Naive thymus-derived CD4-positive, alpha-beta T cell (primary cell): Measurements from ENCODE around the gene HTR3B. TPM values are rescaled to one million over a fixed set of nuclear protein-coding genes. Genes with fewer than 3 reads are reported as not detected.
"Not testable (repeated sequence)": the region's sequence is repeated elsewhere in the genome, so short reads cannot be mapped to it uniquely, and the experiment has no call there.

Experiments used
- ATAC-seq: fragments of 150-1000 bp; cut with Tn5 transposase; 2 replicates; pipeline ENCODE4 v1.10.0; 2021; ENCODE audit warnings: mild to moderate bottlenecking, moderate library complexity
- CTCF ChIA-PET: fragments of 350-600 bp; sonication (Branson Sonifier 250); formaldehyde crosslinking; loops from one replicate; lab custom pipeline; 2021; ENCODE audit warnings: antibody characterized with exemption; lab: Charles Lee
- POLR2A ChIA-PET: fragments of 350-600 bp; sonication (Branson Sonifier 250); formaldehyde crosslinking; loops from one replicate; lab custom pipeline; 2021; ENCODE audit warnings: antibody characterized with exemption, inconsistent platforms; lab: Charles Lee
- DNase-seq, 9 donors: peaks; one replicate each; pipeline versions ENCODE4 v3.0.0 to v3.0.0-alpha.2; 2020 to 2022; ENCODE audit warnings: mixed read lengths in 1 of 9
- H3K27ac ChIP-seq: one replicate; pipeline ENCODE4 v1.7.0; 2013; ENCODE audit warnings: mild to moderate bottlenecking, low read depth, low read length, moderate library complexity
- H3K27me3 ChIP-seq, 2 donors: one replicate each; pipeline ENCODE4 v1.7.0; 2013; ENCODE audit warnings: low read length in 2 of 2, mild to moderate bottlenecking in 2 of 2, moderate library complexity in 2 of 2; ENCODE audit not compliant: control insufficient read depth in 2 of 2, insufficient read depth in 2 of 2
- H3K36me3 ChIP-seq, 3 experiments: 1 replicate in 2 of 3; 2 replicates in 1 of 3; pipeline ENCODE4 v1.7.0; 2013; ENCODE audit warnings: low read length in 3 of 3, mild to moderate bottlenecking in 3 of 3, moderate library complexity in 1 of 3; ENCODE audit not compliant: insufficient read depth in 3 of 3, control insufficient read depth in 2 of 3
- H3K4me1 ChIP-seq, 2 donors: one replicate each; pipeline ENCODE4 v1.7.0; 2013; ENCODE audit warnings: low read length in 2 of 2, mild to moderate bottlenecking in 2 of 2, moderate library complexity in 1 of 2; ENCODE audit not compliant: control insufficient read depth in 2 of 2, insufficient read depth in 2 of 2
- H3K4me3 ChIP-seq: 2 replicates; pipeline ENCODE4 v1.7.0; 2013; ENCODE audit warnings: mild to moderate bottlenecking, low read length
- H3K9me3 ChIP-seq, 3 experiments: 1 replicate in 2 of 3; 2 replicates in 1 of 3; pipeline ENCODE4 v1.7.0; 2013; ENCODE audit warnings: low read length in 3 of 3; ENCODE audit not compliant: control insufficient read depth in 2 of 3
- H3K27ac Mint-ChIP-seq, 9 donors: one replicate each; pipeline ENCODE4 v1.8.0; 2020 to 2022; ENCODE audit warnings: mixed read lengths in 9 of 9, mild to moderate bottlenecking in 8 of 9, moderate library complexity in 5 of 9, inconsistent platforms in 2 of 9
- H3K27me3 Mint-ChIP-seq, 5 donors: one replicate each; pipeline ENCODE4 v1.8.0; 2021 to 2022; ENCODE audit warnings: mixed read lengths in 5 of 5, mild to moderate bottlenecking in 1 of 5
- H3K36me3 Mint-ChIP-seq, 5 donors: one replicate each; pipeline ENCODE4 v1.8.0; 2020 to 2022; ENCODE audit warnings: mixed read lengths in 5 of 5, mild to moderate bottlenecking in 3 of 5, inconsistent platforms in 1 of 5
- H3K4me1 Mint-ChIP-seq, 7 donors: one replicate each; pipeline ENCODE4 v1.8.0; 2020 to 2022; ENCODE audit warnings: mixed read lengths in 7 of 7, mild to moderate bottlenecking in 3 of 7, inconsistent platforms in 1 of 7
- H3K4me3 Mint-ChIP-seq, 10 donors: one replicate each; pipeline ENCODE4 v1.8.0; 2020 to 2022; ENCODE audit warnings: mild to moderate bottlenecking in 10 of 10, mixed read lengths in 10 of 10, moderate library complexity in 6 of 10, inconsistent platforms in 2 of 10
- H3K9me3 Mint-ChIP-seq, 11 donors: one replicate each; pipeline ENCODE4 v1.8.0; 2020 to 2022; ENCODE audit warnings: mixed read lengths in 11 of 11, mild to moderate bottlenecking in 4 of 11, inconsistent platforms in 1 of 11, moderate library complexity in 1 of 11
- intact Hi-C, 2 donors: fragments of 100-400 bp; cut with micrococcal nuclease; formaldehyde crosslinking; loops; one replicate each; pipeline ENCODE4 v1.15.1; 2023
- polyA plus RNA-seq, 2 donors: library from polyadenylated mRNA; unstranded; fragments of 300-500 nt; fragmentation: Illumina TruSeq; gene quantifications; one replicate each; pipeline ENCODE4 v1.2.3, GENCODE V29; 2021
- total RNA-seq, 6 experiments: library from RNA in 5 of 6; stranded (reverse) in 5 of 6; gene quantifications; 1 replicate in 5 of 6; 2 replicates in 1 of 6; pipeline ENCODE4 v1.2.3 and lab custom pipeline; 2021 to 2026

HTR3B gene
- total and polyA plus RNA-seq, 7 experiments from 2014 or later = not detected

- Mint-ChIP-seq H3K9me3 (peaks cover 0 to 4% (median 0%) of the 10 kb centered on the region in 11 donors), H3K27me3 (peaks cover 6 to 34% (median 22%) of the 10 kb centered on the region in 5 donors), H3K36me3 (no peaks in the 10 kb centered on the region), H3K27ac (no peak overlapping the region), H3K4me3 (no peak overlapping the region), H3K4me1 (peaks cover 0 to 4% (median 0%) of the 10 kb centered on the region in 7 donors)
- H3K4me3 ChIP-seq = no peak overlapping the region
- H3K36me3 ChIP-seq = no peaks in the 10 kb centered on the region
- DNase-seq = no peak
- intact Hi-C loops = no loop called here
- no peak for ATAC-seq
- H3K4me1 ChIP-seq = no peaks in the 10 kb centered on the region
- ChIA-PET POLR2A (no interaction called here), CTCF (no interaction called here)
- H3K27me3 ChIP-seq = no peaks in the 10 kb centered on the region
- H3K9me3 ChIP-seq = no peaks in the 10 kb centered on the region
- no peak overlapping the region for H3K27ac ChIP-seq
Observed at GRCh38 chr11:113932788-113933187, 28.2 kb downstream of the HTR3B start.

GRCh38 chr11:113934193-113934592 is 29.6 kb downstream of the HTR3B start:
- ATAC-seq, H3K4me1 ChIP-seq, H3K36me3 Mint-ChIP-seq, H3K4me3 Mint-ChIP-seq, intact Hi-C loops, H3K9me3 ChIP-seq, H3K9me3 Mint-ChIP-seq, H3K27ac Mint-ChIP-seq, DNase-seq, H3K27me3 ChIP-seq, H3K4me1 Mint-ChIP-seq, H3K4me3 ChIP-seq, POLR2A ChIA-PET, H3K27ac ChIP-seq, H3K36me3 ChIP-seq: not testable (repeated sequence)
- CTCF ChIA-PET = interaction anchor here (1.0 kb wide), 1 partner anchor 141 kb away, joined by 3 read pairs; no protein-coding TSS in a partner anchor
- H3K27me3 Mint-ChIP-seq = peaks cover 6 to 26% (median 15%) of the 10 kb centered on the region in 5 donors

GRCh38 chr11:113934761-113935160 is 30.2 kb downstream of the HTR3B start:
- H3K9me3 Mint-ChIP-seq = peaks cover 0 to 2% (median 0%) of the 10 kb centered on the region in 11 donors
- peaks cover 6 to 26% (median 14%) of the 10 kb centered on the region in 5 donors for H3K27me3 Mint-ChIP-seq
- H3K4me1 Mint-ChIP-seq = peaks cover 0 to 2% (median 0%) of the 10 kb centered on the region in 7 donors
- Histone ChIP-seq H3K4me3 (no peak overlapping the region), H3K36me3 (no peaks in the 10 kb centered on the region), H3K27ac (no peak overlapping the region), H3K4me1 (no peaks in the 10 kb centered on the region), H3K9me3 (no peaks in the 10 kb centered on the region), H3K27me3 (no peaks in the 10 kb centered on the region)
- DNase-seq (no peak), ATAC-seq (no peak)
- ChIA-PET POLR2A (no interaction called here), CTCF (interaction anchor here (1.0 kb wide), 1 partner anchor 142 kb away, joined by 3 read pairs; no protein-coding TSS in a partner anchor)
- no peak overlapping the region for H3K27ac Mint-ChIP-seq
- H3K36me3 Mint-ChIP-seq = no peaks in the 10 kb centered on the region
- intact Hi-C loops = no loop called here
- H3K4me3 Mint-ChIP-seq = no peak overlapping the region

GRCh38 chr11:113935858-113936257 is 31.3 kb downstream of the HTR3B start:
- intact Hi-C loops = no loop called here
- no peak for ATAC-seq
- H3K9me3 ChIP-seq = no peaks in the 10 kb centered on the region
- no peak overlapping the region for H3K4me3 ChIP-seq
- no peak overlapping the region for H3K27ac ChIP-seq
- H3K36me3 ChIP-seq = no peaks in the 10 kb centered on the region
- peaks cover 3 to 26% (median 8%) of the 10 kb centered on the region in 5 donors for H3K27me3 Mint-ChIP-seq
- peaks cover 0 to 2% (median 0%) of the 10 kb centered on the region in 11 donors for H3K9me3 Mint-ChIP-seq
- DNase-seq = no peak
- no peak overlapping the region for H3K27ac Mint-ChIP-seq
- H3K36me3 Mint-ChIP-seq = no peaks in the 10 kb centered on the region
- no peaks in the 10 kb centered on the region for H3K27me3 ChIP-seq
- CTCF ChIA-PET = no interaction called here
- H3K4me1 Mint-ChIP-seq = peaks cover 0 to 2% (median 0%) of the 10 kb centered on the region in 7 donors
- no peak overlapping the region for H3K4me3 Mint-ChIP-seq
- H3K4me1 ChIP-seq = no peaks in the 10 kb centered on the region
- POLR2A ChIA-PET = no interaction called here

GRCh38 chr11:113937918-113938317 is 33.3 kb downstream of the HTR3B start:
- H3K27me3 ChIP-seq = no peaks in the 10 kb centered on the region
- H3K4me3 ChIP-seq = no peak overlapping the region
- intact Hi-C loops = no loop called here
- H3K9me3 ChIP-seq = no peaks in the 10 kb centered on the region
- DNase-seq = no peak
- CTCF ChIA-PET = no interaction called here
- H3K36me3 ChIP-seq = no peaks in the 10 kb centered on the region
- H3K4me1 ChIP-seq = no peaks in the 10 kb centered on the region
- POLR2A ChIA-PET = no interaction called here
- Mint-ChIP-seq H3K27ac (no peak overlapping the region), H3K4me3 (no peak overlapping the region), H3K27me3 (peaks cover 3 to 16% (median 8%) of the 10 kb centered on the region in 5 donors), H3K36me3 (no peaks in the 10 kb centered on the region), H3K4me1 (peaks cover 0 to 2% (median 0%) of the 10 kb centered on the region in 7 donors), H3K9me3 (peaks cover 0 to 2% (median 0%) of the 10 kb centered on the region in 11 donors)
- H3K27ac ChIP-seq = no peak overlapping the region
- no peak for ATAC-seq

GRCh38 chr11:113942256-113942655 is 37.7 kb downstream of the HTR3B start:
- Mint-ChIP-seq H3K27ac (no peak overlapping the region), H3K4me3 (no peak overlapping the region), H3K9me3 (peaks cover 0 to 2% (median 0%) of the 10 kb centered on the region in 11 donors), H3K27me3 (peaks cover 0 to 14% (median 0%) of the 10 kb centered on the region in 5 donors), H3K36me3 (no peaks in the 10 kb centered on the region), H3K4me1 (peaks cover 0 to 2% (median 0%) of the 10 kb centered on the region in 7 donors)
- DNase-seq = no peak
- POLR2A ChIA-PET = no interaction called here
- Histone ChIP-seq H3K4me3 (no peak overlapping the region), H3K36me3 (no peaks in the 10 kb centered on the region), H3K27ac (no peak overlapping the region), H3K4me1 (no peaks in the 10 kb centered on the region), H3K9me3 (no peaks in the 10 kb centered on the region), H3K27me3 (no peaks in the 10 kb centered on the region)
- no peak for ATAC-seq
- CTCF ChIA-PET = no interaction called here
- intact Hi-C loops = no loop called here

GRCh38 chr11:113946162-113946561 is 41.6 kb downstream of the HTR3B start:
- H3K4me1 Mint-ChIP-seq, H3K27ac Mint-ChIP-seq, ATAC-seq, H3K9me3 Mint-ChIP-seq, H3K4me1 ChIP-seq, H3K9me3 ChIP-seq, intact Hi-C loops, H3K36me3 ChIP-seq, H3K27ac ChIP-seq, H3K4me3 Mint-ChIP-seq, H3K27me3 ChIP-seq, H3K4me3 ChIP-seq, DNase-seq, POLR2A ChIA-PET, H3K36me3 Mint-ChIP-seq: not testable (repeated sequence)
- H3K27me3 Mint-ChIP-seq = peaks cover 0 to 21% (median 8%) of the 10 kb centered on the region in 5 donors
- CTCF ChIA-PET = interaction anchor here (0.6 kb wide), 1 partner anchor 387 kb away, joined by 3 read pairs; no protein-coding TSS in a partner anchor
